Hepatic stellate cell (primary cell): ENCODE data around the gene PEX7.
"Not testable (repeated sequence)": the region's sequence is repeated elsewhere in the genome, so short reads cannot be mapped to it uniquely, and the experiment has no call there.

Source experiments
- DNase-seq: peaks from one replicate; pipeline ENCODE4 v3.0.0; 2011; ENCODE audit warnings: low spot score

The PEX7 gene

GRCh38 chr6:136904477-136904876 lies 82.1 kb downstream of the PEX7 start:
- not testable (repeated sequence) for DNase-seq

GRCh38 chr6:136914947-136915346 lies 92.6 kb downstream of the PEX7 start:
- DNase-seq, result no peak

GRCh38 chr6:136918706-136919105 lies 96.3 kb downstream of the PEX7 start:
- no peak for DNase-seq

DNA sequence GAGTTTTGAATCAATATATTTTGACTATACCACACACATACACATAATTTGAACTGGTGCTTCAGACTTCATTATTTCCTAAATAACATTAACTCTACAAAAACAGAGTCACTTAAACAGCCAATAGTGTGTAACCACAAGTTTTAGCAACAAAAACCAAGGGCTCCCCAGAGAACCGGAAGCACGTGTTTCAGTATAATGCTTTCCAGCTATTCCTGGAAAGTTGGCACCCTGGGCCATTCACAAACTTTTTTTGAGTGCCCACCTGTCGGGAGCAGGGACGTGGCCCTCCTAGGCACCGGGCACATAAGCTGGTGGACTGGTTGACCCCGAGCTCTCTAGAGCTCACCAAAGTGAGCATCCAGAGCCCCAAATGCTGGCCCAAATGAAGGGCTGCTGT lies 97.8 kb downstream of the PEX7 start:
- DNase-seq, result no peak

GRCh38 chr6:136920671-136921380 lies 98.4 kb downstream of the PEX7 start:
- DNase-seq, result peak; percentile 30

DNA sequence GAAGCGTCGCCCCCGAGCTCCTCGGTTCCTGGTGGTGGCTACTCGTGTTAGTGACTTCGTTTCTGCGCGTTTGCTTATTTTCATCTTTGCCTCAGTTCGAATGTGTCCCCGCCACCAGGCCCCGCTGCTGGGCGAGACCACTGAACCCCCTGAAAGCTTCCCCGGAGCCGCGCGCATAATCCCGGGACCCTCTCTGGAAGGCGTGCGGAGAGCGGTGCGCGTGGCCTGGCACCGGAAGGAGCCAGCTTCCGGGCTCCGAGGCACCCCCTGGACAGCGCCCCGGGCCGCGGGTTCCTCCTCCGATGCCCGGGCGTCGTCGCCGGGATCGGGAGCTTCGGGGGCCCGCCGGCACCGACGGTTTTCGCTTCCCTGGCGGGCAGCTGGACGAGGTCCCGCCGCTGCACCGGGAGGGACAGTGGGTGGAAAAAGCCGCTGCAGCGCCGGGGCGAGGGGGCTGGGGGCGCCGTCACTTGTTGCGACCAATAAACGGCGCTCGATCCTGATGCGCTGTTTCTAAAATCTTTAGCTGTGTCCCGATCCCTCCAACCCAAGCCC lies 99.1 kb downstream of the PEX7 start:
- peak; percentile 40 for DNase-seq

DNA sequence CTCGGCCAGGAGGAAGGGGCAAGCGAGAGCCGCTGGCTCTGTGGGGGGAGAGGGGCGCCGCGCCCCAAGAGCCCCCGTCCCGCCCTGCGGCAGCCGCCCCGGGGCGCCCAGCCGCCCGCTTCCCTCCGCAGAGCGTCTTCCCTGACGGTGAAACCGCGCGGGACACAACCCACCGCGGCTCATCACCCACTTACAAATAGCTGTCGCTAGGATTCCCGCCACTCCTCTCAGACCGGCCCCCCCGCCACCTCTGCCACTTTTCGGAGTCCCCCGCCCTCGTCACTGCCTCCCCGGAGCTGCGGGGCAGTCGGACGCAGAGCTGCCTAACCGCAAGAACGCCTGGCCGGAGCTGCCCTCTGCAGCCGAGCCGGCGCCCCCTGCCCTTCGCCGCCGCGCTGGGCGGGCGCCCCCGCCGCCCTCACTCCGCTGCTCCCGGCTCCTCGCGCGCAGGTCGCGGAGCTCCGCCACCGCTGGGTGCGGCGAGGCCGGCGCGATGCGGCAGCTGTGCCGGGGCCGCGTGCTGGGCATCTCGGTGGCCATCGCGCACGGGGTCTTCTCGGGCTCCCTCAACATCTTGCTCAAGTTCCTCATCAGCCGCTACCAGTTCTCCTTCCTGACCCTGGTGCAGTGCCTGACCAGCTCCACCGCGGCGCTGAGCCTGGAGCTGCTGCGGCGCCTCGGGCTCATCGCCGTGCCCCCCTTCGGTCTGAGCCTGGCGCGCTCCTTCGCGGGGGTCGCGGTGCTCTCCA lies 99.7 kb downstream of the PEX7 start, which contains the start of gene SLC35D3:
Gene SLC35D3, plus strand, starts transcription at position 366 of the 749 bp plus-strand sequence. Its CDS starts 128 bp downstream, at position 494.
- peak; percentile 49 for DNase-seq

- no peak for DNase-seq
Observed at GRCh38 chr6:136922685-136923006, 100.3 kb downstream of the PEX7 start.

DNA sequence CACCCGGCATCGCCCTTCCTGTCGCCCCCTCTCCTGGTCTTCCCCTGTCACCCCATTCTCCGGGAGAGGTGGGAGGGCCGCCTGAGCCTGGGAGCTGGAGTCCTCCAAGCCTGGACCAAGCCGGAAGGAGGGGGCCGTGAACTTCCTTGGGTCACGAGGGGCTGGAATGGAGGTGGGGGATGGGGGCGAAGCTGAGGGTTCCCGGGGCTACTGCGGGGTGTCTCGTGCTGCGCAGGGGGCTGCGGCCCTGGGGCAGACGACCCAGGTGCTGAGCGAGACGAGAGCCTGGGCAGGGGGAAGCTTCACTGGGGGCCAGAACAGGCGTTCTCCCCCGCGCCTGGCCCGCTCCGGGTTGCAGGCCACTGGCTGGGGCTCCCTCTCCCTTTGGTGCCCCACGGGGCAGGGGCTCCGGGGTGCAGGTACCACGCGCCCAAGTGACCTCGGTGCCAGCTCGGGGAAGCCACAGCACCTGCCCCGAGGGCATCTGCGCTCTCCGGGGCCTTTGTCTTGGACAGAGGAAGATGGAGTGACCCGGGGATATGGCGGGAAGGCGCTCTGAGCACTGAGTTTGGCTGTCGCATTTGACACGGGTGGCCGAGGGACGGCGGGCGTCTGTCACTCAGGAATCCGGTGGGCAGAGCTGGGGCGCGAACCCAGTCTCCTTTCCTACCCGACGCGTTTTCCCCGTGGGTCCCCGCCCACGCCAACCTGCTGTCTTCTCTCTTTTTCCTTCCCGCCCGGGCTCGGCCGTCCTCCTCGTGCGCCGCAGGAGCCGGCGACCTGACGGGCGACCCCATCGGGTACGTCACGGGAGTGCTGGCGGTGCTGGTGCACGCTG lies 100.9 kb downstream of the PEX7 start:
- no peak for DNase-seq

- DNase-seq, result no peak
Observed at GRCh38 chr6:136923954-136924673, 101.7 kb downstream of the PEX7 start.

- DNase-seq, result no peak
Observed at GRCh38 chr6:136926383-136926782, 104.0 kb downstream of the PEX7 start.

- DNase-seq, result peak; percentile 27
Observed at GRCh38 chr6:136927292-136927691, 104.9 kb downstream of the PEX7 start.

DNA sequence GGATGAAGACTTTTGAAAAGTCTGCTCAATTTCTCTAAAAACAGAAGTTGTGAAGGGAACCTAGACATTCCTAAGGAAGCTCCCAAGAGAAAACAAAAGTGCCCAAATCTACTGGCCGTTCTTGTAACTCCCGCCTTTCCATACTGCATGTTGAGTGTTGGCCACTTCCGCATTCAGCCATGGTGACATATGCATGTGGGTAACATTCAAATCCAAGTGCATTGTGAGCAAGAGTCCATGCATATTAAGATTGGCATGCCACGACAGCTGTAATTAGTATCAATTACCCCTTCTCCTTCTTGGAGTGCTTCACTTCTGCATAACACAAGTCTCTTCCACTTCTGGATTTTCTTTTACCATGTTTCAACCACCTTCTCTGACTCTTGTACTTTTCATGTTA lies 108.1 kb downstream of the PEX7 start:
- no peak for DNase-seq

DNA sequence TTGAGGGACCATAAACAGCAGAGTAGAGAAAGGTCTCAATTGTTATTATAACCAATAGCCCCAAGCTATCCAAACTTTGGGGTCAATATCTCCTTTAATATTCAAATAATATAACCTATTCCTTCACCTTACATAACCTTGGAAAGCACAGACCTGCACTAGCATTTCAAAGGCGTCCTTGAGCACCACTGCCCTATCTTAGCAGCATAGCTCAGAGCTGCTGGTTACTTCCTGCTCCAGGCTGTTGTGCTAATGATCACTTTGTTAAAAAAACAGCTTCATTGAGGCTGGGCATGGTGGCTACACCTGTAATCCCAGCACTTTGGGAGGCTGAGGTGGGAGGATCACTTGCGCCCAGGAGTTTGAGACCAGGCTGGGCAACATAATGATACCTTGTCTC lies 110.2 kb downstream of the PEX7 start:
- no peak for DNase-seq

DNA sequence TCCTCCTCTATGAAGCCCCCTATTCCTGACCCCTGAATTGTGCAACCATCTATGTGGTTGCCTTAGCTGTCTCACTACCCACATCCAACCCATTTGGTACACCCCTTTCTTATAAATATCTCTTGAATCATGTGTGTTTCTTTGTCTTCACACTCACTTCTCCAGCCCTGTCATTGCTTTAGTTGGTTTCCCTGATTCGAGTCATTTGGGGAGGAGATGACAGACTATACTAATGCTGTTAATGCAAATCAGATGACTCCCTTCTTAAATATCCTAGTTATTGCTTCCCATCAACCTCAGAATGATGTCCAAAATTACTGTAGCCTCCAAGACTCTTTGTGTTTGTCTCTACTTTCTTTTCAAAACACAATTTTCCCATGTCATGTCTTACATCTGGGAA lies 122.7 kb downstream of the PEX7 start:
- DNase-seq, result no peak

DNA sequence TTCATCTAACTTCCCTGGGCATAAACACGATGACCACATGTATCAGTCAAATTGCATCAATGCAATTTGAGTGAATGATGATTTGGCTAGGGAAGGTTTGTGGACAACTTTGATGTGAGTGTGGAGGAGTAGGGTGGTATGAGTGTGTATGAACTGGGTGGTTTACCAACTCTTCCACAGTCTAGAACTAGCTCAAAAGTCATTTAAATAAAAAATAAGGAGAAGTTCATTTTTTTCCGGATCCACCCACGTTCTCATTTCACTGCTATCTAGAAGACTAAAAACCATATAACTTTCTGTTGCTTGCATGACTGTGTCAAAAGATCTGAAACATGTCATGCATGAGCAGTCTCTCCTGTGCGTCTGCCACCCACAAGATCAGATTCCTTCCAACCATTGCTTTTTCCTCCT lies 123.3 kb downstream of the PEX7 start:
- DNase-seq, result no peak

DNA sequence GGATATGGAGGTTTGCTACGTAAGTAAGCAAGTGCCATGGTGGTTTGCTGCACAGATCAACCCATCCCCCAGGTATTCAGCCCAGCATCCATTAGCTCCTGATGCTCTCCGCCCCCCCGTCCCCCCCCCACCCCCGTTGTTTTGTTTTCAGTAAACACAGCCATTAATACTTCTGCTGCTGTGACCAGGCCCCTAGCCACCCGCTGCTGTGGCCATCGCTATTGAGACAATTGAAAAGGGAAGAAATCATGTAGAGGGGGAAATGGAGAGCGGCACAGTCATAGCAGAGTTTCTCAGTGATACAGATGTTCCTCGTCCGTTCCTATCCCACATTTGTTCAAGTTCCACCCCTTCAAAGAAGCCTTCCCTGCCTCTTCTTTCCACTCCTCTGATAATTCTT lies 124.6 kb downstream of the PEX7 start:
- DNase-seq, result no peak

- not testable (repeated sequence) for DNase-seq
Observed at GRCh38 chr6:136949957-136950356, 127.6 kb downstream of the PEX7 start.

GRCh38 chr6:136950436-136951126 lies 128.2 kb downstream of the PEX7 start:
- DNase-seq, result no peak

DNA sequence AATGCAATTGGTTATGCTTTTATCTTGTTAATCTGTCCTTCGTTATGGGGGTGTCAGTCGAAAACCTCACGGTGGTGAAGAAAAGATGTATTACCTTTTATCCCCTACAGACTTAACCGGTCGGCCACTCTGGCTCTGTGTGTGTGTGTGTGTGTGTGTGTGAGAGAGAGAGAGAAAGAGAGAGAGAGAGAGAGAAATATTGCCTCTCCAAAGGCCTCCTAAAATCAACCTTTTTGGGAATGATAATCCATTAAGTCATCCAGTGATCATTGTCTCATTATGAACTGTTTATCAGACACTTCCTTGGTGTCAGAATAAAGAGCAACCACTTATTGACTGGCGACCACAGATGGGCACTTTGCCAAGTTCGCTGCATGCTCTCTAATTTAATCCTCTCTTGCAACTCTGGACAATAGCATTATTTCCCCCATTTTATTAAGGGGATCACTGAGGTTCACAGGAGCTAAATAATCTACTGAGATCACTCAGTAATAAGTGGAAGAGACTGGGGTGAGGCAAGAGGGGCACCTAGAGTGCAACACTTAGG lies 130.4 kb downstream of the PEX7 start:
- no peak for DNase-seq

DNA sequence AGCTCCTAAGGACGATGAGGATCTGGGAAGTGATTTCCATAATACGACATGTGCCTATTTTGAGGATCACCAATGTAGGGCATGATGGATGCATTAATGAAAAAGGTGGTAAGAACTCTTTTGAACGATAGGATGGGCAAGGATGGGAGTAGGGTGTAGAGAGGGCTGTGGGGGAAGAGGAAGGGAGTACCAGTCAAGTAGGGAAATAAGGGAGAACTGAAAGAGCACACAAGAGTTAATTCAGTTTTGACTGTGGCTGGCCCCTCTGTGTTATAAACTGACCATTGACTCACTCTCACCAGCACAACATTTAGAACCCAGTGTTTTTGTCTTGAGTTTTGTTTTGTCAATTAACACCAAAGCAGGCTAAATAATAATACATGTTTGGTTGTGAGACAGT lies 132.7 kb downstream of the PEX7 start:
- no peak for DNase-seq
